WTC11 (cell line): ENCODE data around the gene GLS.

ENCODE experiments used
- CBFB ChIP-seq: sonication (generic); formaldehyde crosslinking; IDR thresholded peaks from 2 replicates; pipeline ENCODE4 v1.8.1; 2022; ENCODE audit warnings: mild to moderate bottlenecking, low read depth, missing genetic modification reagents
- ZNF138 ChIP-seq: sonication (generic); formaldehyde crosslinking; conservative IDR thresholded peaks from 2 replicates; pipeline ENCODE4 v1.8.1; 2022; ENCODE audit warnings: mild to moderate bottlenecking, moderate library complexity, missing genetic modification reagents
- ZNF263 ChIP-seq: sonication (generic); formaldehyde crosslinking; IDR thresholded peaks from 2 replicates; pipeline ENCODE4 v1.8.1; 2022; ENCODE audit warnings: low read depth, mild to moderate bottlenecking, moderate library complexity, missing genetic modification reagents
- TF ChIP-seq, protein P1 (sequence below): fragments of 200-600 bp; IDR thresholded peaks from 2 replicates; pipeline ENCODE4 v1.8.0; 2022; ENCODE audit warnings: antibody characterized with exemption
- TF ChIP-seq, protein P2 (sequence below): sonication (generic); formaldehyde crosslinking; IDR thresholded peaks from 2 replicates; pipeline ENCODE4 v1.8.1; 2023; ENCODE audit warnings: mild to moderate bottlenecking, missing genetic modification reagents, moderate library complexity

- TF ChIP-seq, protein P1, sequence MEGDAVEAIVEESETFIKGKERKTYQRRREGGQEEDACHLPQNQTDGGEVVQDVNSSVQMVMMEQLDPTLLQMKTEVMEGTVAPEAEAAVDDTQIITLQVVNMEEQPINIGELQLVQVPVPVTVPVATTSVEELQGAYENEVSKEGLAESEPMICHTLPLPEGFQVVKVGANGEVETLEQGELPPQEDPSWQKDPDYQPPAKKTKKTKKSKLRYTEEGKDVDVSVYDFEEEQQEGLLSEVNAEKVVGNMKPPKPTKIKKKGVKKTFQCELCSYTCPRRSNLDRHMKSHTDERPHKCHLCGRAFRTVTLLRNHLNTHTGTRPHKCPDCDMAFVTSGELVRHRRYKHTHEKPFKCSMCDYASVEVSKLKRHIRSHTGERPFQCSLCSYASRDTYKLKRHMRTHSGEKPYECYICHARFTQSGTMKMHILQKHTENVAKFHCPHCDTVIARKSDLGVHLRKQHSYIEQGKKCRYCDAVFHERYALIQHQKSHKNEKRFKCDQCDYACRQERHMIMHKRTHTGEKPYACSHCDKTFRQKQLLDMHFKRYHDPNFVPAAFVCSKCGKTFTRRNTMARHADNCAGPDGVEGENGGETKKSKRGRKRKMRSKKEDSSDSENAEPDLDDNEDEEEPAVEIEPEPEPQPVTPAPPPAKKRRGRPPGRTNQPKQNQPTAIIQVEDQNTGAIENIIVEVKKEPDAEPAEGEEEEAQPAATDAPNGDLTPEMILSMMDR, result no peak
- TF ChIP-seq CBFB (no peak), ZNF263 (CRISPR knock-in tag) (no peak), ZNF138 (CRISPR knock-in tag) (no peak)
- TF ChIP-seq, protein P2, sequence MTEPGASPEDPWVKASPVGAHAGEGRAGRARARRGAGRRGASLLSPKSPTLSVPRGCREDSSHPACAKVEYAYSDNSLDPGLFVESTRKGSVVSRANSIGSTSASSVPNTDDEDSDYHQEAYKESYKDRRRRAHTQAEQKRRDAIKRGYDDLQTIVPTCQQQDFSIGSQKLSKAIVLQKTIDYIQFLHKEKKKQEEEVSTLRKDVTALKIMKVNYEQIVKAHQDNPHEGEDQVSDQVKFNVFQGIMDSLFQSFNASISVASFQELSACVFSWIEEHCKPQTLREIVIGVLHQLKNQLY (CRISPR knock-in tag), result no peak
These were observed 96.9 kb downstream of the GLS start for GRCh38 chr2:190977505-190977904.
